ENCODE data around the gene MACROD2.

The MACROD2 gene

DNA sequence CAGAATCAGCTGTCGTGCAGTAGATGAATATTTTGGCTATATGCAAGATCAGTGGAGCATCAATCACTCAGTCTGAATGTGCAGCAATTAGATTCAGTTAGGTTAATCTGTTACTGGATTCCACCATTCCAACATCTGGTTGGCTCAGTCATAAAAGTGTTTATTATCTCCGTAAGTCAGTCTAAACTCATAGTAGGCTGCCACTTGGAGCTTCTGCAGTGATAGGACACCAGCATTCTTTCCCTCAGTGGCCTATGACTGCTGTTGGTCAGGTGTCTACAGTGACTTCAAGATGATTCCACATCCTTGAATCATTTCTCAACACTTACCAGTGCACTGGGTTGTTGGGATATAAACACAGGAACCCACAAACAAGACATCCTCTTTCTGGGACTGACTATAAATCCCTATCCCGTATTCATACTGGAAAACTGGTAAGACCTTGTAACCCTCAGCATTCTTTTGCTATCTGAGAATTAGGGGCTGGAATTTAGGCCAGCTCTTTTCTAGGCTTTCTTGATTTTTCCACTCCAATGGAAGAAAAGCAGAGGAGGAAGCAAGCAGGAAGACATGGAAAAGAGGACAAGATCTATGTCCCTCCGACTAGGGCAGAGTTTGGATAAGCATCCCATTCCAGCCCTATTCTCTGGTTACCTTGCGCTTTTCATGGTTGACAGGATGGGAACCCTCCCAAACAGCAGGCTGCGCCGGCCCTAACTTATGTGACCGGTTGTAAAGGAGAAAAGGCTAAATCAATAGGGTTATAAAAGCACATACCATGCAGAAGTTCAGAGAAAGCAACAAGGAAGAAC, 1658.3 kb downstream of the MACROD2 start:
- TF ChIP-seq SIN3A (IDR thresholded peaks at IDR 0.05; ENCODE audit: borderline replicate concordance, insufficient read depth, low read length) (no peak), TAF1 (IDR thresholded peaks at IDR 0.05; ENCODE audit: borderline replicate concordance, insufficient read depth, low read length) (no peak), FOXP2 (optimal IDR thresholded peaks at IDR 0.05; ENCODE audit: borderline replicate concordance, extremely low read depth, extremely low read length, insufficient read depth) (no peak), POLR2AphosphoS5 (IDR thresholded peaks at IDR 0.05; ENCODE audit: low read depth, low read length) (no peak)
- TF ChIP-seq, protein P1, sequence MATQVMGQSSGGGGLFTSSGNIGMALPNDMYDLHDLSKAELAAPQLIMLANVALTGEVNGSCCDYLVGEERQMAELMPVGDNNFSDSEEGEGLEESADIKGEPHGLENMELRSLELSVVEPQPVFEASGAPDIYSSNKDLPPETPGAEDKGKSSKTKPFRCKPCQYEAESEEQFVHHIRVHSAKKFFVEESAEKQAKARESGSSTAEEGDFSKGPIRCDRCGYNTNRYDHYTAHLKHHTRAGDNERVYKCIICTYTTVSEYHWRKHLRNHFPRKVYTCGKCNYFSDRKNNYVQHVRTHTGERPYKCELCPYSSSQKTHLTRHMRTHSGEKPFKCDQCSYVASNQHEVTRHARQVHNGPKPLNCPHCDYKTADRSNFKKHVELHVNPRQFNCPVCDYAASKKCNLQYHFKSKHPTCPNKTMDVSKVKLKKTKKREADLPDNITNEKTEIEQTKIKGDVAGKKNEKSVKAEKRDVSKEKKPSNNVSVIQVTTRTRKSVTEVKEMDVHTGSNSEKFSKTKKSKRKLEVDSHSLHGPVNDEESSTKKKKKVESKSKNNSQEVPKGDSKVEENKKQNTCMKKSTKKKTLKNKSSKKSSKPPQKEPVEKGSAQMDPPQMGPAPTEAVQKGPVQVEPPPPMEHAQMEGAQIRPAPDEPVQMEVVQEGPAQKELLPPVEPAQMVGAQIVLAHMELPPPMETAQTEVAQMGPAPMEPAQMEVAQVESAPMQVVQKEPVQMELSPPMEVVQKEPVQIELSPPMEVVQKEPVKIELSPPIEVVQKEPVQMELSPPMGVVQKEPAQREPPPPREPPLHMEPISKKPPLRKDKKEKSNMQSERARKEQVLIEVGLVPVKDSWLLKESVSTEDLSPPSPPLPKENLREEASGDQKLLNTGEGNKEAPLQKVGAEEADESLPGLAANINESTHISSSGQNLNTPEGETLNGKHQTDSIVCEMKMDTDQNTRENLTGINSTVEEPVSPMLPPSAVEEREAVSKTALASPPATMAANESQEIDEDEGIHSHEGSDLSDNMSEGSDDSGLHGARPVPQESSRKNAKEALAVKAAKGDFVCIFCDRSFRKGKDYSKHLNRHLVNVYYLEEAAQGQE (IDR thresholded peaks at IDR 0.05; ENCODE audit: insufficient read depth in 1 of 2, low read depth in 2 of 2, low read length in 2 of 2) = no peak

DNA sequence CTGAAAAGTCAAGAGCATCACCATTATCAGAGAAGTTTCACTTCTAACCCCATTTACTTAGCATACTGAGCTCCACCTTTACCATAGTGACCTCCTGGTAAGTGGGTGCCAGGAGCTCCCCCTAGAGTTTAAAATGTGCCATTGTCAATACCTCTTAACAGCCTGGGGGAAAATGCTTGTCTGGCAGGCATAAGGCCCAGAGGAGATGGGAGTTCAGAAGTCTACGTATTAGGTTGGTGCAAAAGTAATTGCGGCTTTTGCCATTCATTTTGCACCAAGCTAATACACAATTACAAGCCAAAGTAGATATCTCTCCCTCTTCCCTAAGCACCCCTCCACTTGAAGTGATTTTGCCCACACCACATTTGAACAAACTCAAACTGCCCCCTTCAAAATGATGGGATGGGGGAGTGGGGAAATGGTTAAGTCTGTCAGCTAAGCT, 1658.9 kb downstream of the MACROD2 start:
- TF ChIP-seq SIN3A (IDR thresholded peaks at IDR 0.05; ENCODE audit: borderline replicate concordance, insufficient read depth, low read length) (no peak), POLR2AphosphoS5 (IDR thresholded peaks at IDR 0.05; ENCODE audit: low read depth, low read length) (no peak), FOXP2 (optimal IDR thresholded peaks at IDR 0.05; ENCODE audit: borderline replicate concordance, extremely low read depth, extremely low read length, insufficient read depth) (no peak), TAF1 (IDR thresholded peaks at IDR 0.05; ENCODE audit: borderline replicate concordance, insufficient read depth, low read length) (no peak)
- TF ChIP-seq, protein P1 (IDR thresholded peaks at IDR 0.05; ENCODE audit: insufficient read depth in 1 of 2, low read depth in 2 of 2, low read length in 2 of 2) = no peak

DNA sequence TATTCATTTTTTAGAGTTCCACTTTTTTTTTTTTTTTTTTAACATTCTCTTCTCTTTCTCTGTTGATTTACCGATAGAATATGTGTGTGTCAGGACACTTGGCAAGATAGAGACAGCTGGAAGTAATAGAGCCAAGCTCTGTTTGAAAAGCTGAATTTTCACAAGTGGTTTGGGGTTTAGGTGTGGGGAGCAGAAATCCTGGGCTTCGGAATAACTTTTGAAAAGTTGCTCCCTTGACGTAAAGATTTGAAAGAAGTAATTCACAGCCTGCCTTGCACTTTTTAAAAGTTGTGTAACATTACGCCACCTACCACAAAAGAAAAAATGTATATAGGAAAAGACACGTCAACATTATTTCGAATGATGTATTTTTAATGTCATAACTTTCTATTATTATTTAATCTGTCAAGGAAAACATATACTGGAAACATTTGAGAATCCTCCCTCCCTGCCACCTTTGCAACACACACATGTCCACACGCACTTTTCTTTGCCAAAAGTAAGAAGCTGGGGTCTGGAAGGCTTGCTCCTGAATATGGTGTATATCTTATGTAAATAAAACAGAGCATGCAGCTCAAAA, 1660.1 kb downstream of the MACROD2 start:
- TF ChIP-seq FOXP2 (optimal IDR thresholded peaks at IDR 0.05; ENCODE audit: borderline replicate concordance, extremely low read depth, extremely low read length, insufficient read depth) (no peak), TAF1 (IDR thresholded peaks at IDR 0.05; ENCODE audit: borderline replicate concordance, insufficient read depth, low read length) (no peak), SIN3A (IDR thresholded peaks at IDR 0.05; ENCODE audit: borderline replicate concordance, insufficient read depth, low read length) (no peak), POLR2AphosphoS5 (IDR thresholded peaks at IDR 0.05; ENCODE audit: low read depth, low read length) (no peak)
- TF ChIP-seq, protein P1 (IDR thresholded peaks at IDR 0.05; ENCODE audit: insufficient read depth in 1 of 2, low read depth in 2 of 2, low read length in 2 of 2) = no peak

DNA sequence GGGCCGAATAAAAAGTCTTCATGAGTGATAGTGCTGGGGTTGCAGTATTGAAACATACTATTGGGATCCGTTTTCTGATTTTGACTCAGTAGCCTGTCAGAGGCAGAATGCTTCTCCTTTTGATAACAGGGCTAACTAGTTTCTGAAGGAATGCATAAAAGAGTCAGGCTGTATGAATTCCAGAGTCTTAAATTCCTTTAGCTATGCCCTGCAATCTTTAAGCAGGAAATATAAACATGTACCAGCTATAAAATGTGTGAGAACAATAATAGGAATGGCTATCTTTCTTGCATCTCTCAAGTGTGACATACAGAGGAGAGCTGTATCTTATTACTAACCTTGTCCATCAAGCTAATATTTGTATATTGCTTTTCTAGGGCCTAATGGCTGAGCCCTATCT, 1660.8 kb downstream of the MACROD2 start:
- TF ChIP-seq POLR2AphosphoS5 (IDR thresholded peaks at IDR 0.05; ENCODE audit: low read depth, low read length) = no peak
- TF ChIP-seq, protein P1 (IDR thresholded peaks at IDR 0.05; ENCODE audit: insufficient read depth in 1 of 2, low read depth in 2 of 2, low read length in 2 of 2) = no peak
- no peak for TF ChIP-seq TAF1 (IDR thresholded peaks at IDR 0.05; ENCODE audit: borderline replicate concordance, insufficient read depth, low read length)
- no peak for TF ChIP-seq FOXP2 (optimal IDR thresholded peaks at IDR 0.05; ENCODE audit: borderline replicate concordance, extremely low read depth, extremely low read length, insufficient read depth)
- TF ChIP-seq SIN3A (IDR thresholded peaks at IDR 0.05; ENCODE audit: borderline replicate concordance, insufficient read depth, low read length) = no peak
